A549 (cell line): ENCODE data around the gene GPD1. TPM values are rescaled to one million over a fixed set of nuclear protein-coding genes. Genes with fewer than 3 reads are reported as not detected.

Source experiments
- ATAC-seq, 2 experiments: fragments of 200-7000 bp in 1 of 2; fragments of >200 bp in 1 of 2; cut with Nextera tagmentation in 1 of 2; cut with Tn5 transposase in 1 of 2; 3 replicates each; pipeline versions ENCODE4 v1.8.0 to v1.9.1; 2018 to 2020; ENCODE audit warnings: mild to moderate bottlenecking in 1 of 2, moderate library complexity in 1 of 2
- CTCF ChIA-PET: fragments of 300-600 bp; sonication (Branson Sonifier 250); formaldehyde crosslinking; extraction: SDS; loops from one replicate; lab custom pipeline; 2021; ENCODE audit warnings: antibody characterized with exemption, inconsistent platforms; lab: Yijun Ruan, JAX
- POLR2A ChIA-PET: fragments of 350-600 bp; formaldehyde crosslinking; extraction: SDS; loops from one replicate; lab custom pipeline; 2021; ENCODE audit warnings: antibody characterized with exemption, inconsistent platforms; lab: Yijun Ruan, JAX
- DNase-seq, 2 experiments: peaks; one replicate each; pipeline versions ENCODE4 v3.0.0 to v3.0.0-alpha.2; 2011 to 2016; ENCODE audit warnings: low read depth in 1 of 2, low spot score in 1 of 2
- FAIRE-seq: peaks from 2 replicates; lab custom pipeline; 2011; peaks lifted over from hg19 to GRCh38; lab: Jason Lieb, UNC
- H3K27ac ChIP-seq, 2 experiments: fragments of >200 bp; sonication (Bioruptor Twin); formaldehyde crosslinking; 3 replicates each; pipeline ENCODE4 v1.5.1; 2016 to 2017
- H3K4me1 ChIP-seq: fragments of >200 bp; sonication (Bioruptor Twin); formaldehyde crosslinking; 3 replicates; pipeline ENCODE4 v1.6.1; 2016
- H3K4me2 ChIP-seq: fragments of >200 bp; sonication (Bioruptor Twin); formaldehyde crosslinking; 3 replicates; pipeline ENCODE4 v1.6.1; 2016
- H3K4me3 ChIP-seq: fragments of >200 bp; sonication (Bioruptor Twin); formaldehyde crosslinking; 3 replicates; pipeline ENCODE4 v1.5.1; 2016
- H3K9me3 ChIP-seq: fragments of >200 bp; sonication (Bioruptor Twin); formaldehyde crosslinking; 3 replicates; pipeline ENCODE4 v1.6.1; 2016
- EHMT2 ChIP-seq: fragments of 200-600 bp; sonication (generic); IDR thresholded peaks from 2 replicates; pipeline ENCODE4 v1.6.1; 2016; ENCODE audit warnings: antibody characterized with exemption, low read depth, mild to moderate bottlenecking, moderate library complexity
- EP300 ChIP-seq, 2 experiments: fragments of >200 bp; sonication (Bioruptor Twin); formaldehyde crosslinking; IDR thresholded peaks; 2 replicates in 1 of 2; 3 replicates in 1 of 2; pipeline ENCODE4 v1.6.1; 2016 to 2017
- ESRRA ChIP-seq: fragments of 150-350 bp; IDR thresholded peaks from 2 replicates; pipeline ENCODE4 v1.6.1; 2014; ENCODE audit warnings: mild to moderate bottlenecking, low read length, borderline replicate concordance
- FOSL2 ChIP-seq, 2 experiments: fragments of 450-650 bp in 1 of 2; fragments of >200 bp in 1 of 2; sonication (Bioruptor Twin) in 1 of 2; formaldehyde crosslinking; IDR thresholded peaks; 2 replicates each; pipeline versions ENCODE4 v1.5.0 to v1.6.1; 2016 to 2020; ENCODE audit warnings: mild to moderate bottlenecking in 1 of 2, moderate library complexity in 1 of 2
- HOXB13 ChIP-seq: fragments of 250-450 bp; sonication (Bioruptor Pico); IDR thresholded peaks from 2 replicates; pipeline ENCODE4 v1.5.0; 2020; ENCODE audit warnings: low read depth, mild to moderate bottlenecking, moderate library complexity
- JUN ChIP-seq, 2 experiments: fragments of >200 bp; sonication (Bioruptor Twin); formaldehyde crosslinking; IDR thresholded peaks; 2 replicates in 1 of 2; 3 replicates in 1 of 2; pipeline ENCODE4 v1.6.1; 2016 to 2017
- KDM1A ChIP-seq: fragments of 200-600 bp; sonication (generic); IDR thresholded peaks from 2 replicates; pipeline ENCODE4 v1.6.1; 2016; ENCODE audit warnings: low read depth, mild to moderate bottlenecking
- KDM5A ChIP-seq: fragments of 200-600 bp; sonication (generic); IDR thresholded peaks from 2 replicates; pipeline ENCODE4 v1.6.1; 2016; ENCODE audit warnings: antibody characterized with exemption, mild to moderate bottlenecking
- MAFK ChIP-seq: fragments of 450-650 bp; IDR thresholded peaks from 2 replicates; pipeline ENCODE4 v1.6.1; 2014; ENCODE audit not compliant: partially characterized antibody
- PHF8 ChIP-seq: fragments of 200-600 bp; sonication (generic); IDR thresholded peaks from 2 replicates; pipeline ENCODE4 v1.6.1; 2016; ENCODE audit warnings: low read depth, mild to moderate bottlenecking, antibody characterized with exemption, moderate library complexity, borderline replicate concordance
- POLR2AphosphoS2 ChIP-seq: conservative IDR thresholded peaks from 2 replicates; pipeline ENCODE4 v1.6.1; 2012; ENCODE audit warnings: low read length, improper control_type of control experiment, inconsistent platforms
- RAD21 ChIP-seq, 2 experiments: fragments of >200 bp in 1 of 2; sonication (Bioruptor Twin) in 1 of 2; formaldehyde crosslinking in 1 of 2; IDR thresholded peaks in 1 of 2; conservative IDR thresholded peaks in 1 of 2; 2 replicates in 1 of 2; 3 replicates in 1 of 2; pipeline ENCODE4 v1.6.1; 2012 to 2018; ENCODE audit warnings: inconsistent platforms in 1 of 2
- RARB ChIP-seq: fragments of 250-450 bp; sonication (Bioruptor Pico); IDR thresholded peaks from 2 replicates; pipeline ENCODE4 v1.8.0; 2021; ENCODE audit warnings: mild to moderate bottlenecking, moderate library complexity
- RNF2 ChIP-seq: fragments of 200-600 bp; sonication (generic); IDR thresholded peaks from 2 replicates; pipeline ENCODE4 v1.6.1; 2016; ENCODE audit warnings: low read depth, mild to moderate bottlenecking, antibody characterized with exemption, moderate library complexity, borderline replicate concordance
- ZNF302 ChIP-seq: fragments of 250-450 bp; sonication (Bioruptor Pico); IDR thresholded peaks from 2 replicates; pipeline ENCODE4 v1.9.0; 2021; ENCODE audit warnings: inconsistent platforms, mild to moderate bottlenecking, moderate library complexity
- WGBS: methylation state at CpG from one replicate; pipeline ENCODE4 v1.1.6; 2017; ENCODE audit errors: missing lambda C conversion rate; 5-methylcytosine and 5-hydroxymethylcytosine counted together
- polyA plus RNA-seq, 4 experiments: library from polyadenylated mRNA; depleted of rRNA in 3 of 4; stranded (reverse); fragments of >200 nt; fragmentation: RNase III in 1 of 4; extraction: RNeasy Plus Mini Kit Qiagen cat#74134 plus additional on column Dnase treatment in 1 of 4; gene quantifications; 2 replicates in 3 of 4; 3 replicates in 1 of 4; pipeline ENCODE4 v1.2.3, GENCODE V29; 2011 to 2017
- TF ChIP-seq, protein P1 (sequence below): fragments of >200 bp; sonication (Bioruptor Twin); formaldehyde crosslinking; IDR thresholded peaks from 2 replicates; pipeline ENCODE4 v1.6.1; 2016
- TF ChIP-seq, protein P2 (sequence below): fragments of >200 bp; sonication (Bioruptor Twin); formaldehyde crosslinking; IDR thresholded peaks from 3 replicates; pipeline ENCODE4 v1.6.1; 2016
- TF ChIP-seq, protein P3 (sequence below): fragments of >200 bp; sonication (Bioruptor Twin); formaldehyde crosslinking; IDR thresholded peaks from 3 replicates; pipeline ENCODE4 v1.5.1; 2016
- TF ChIP-seq, protein P4 (sequence below): IDR thresholded peaks from 2 replicates; pipeline ENCODE4 v1.6.1; 2012
- TF ChIP-seq, protein P5 (sequence below): fragments of 150-350 bp; IDR thresholded peaks from 2 replicates; pipeline ENCODE4 v1.6.1; 2014; ENCODE audit warnings: low read depth, mild to moderate bottlenecking, low read length

Gene GPD1
- polyA plus RNA-seq, 2 of the 4 experiments (the other 2 are of a cell fraction), result 0.10 to 0.44 TPM

DNA sequence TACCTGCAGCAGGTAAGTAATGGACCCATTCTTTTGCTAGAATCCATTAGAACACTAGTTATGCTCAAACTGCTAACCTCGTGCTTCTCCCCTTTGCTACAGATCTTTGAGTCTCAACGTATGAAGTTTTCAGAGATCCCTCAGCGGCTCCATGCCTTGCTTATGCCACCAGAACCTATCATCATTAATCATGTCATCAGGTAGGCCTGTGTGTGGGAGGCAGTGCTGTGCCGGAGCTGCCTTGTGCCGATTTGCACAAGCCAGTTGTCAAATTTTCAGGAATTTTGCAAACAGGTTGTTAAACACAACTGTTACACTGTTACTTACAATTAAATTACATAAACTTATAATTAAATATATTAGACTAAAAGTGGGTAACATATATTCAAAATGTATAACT, 13.4 kb upstream of the GPD1 start:
- ChIA-PET POLR2A (interaction anchor here (1.1 kb wide), 1 partner anchor 77 kb away, joined by 5 read pairs; the partner anchor contains the start of gene CERS5), CTCF (interaction anchor here (1.1 to 33.6 kb wide), 12 partner anchors 13 to 225 kb away, joined by 3 to 708 read pairs (median 6); partner anchors contain the start of genes AQP5, AQP6, COX14 and GPD1)
- Histone ChIP-seq H3K4me2 (no peak overlapping the region), H3K4me1 (peaks cover 5% of the 10 kb centered on the region; the same call in 1 of the 3 replicates), H3K4me3 (no peak overlapping the region), H3K9me3 (no peaks in the 10 kb centered on the region), H3K27ac (no peak overlapping the region)
- FAIRE-seq, result no peak
- DNase-seq, result no peak
- no peak for ATAC-seq
- no peak for TF ChIP-seq ESRRA
- no peak for TF ChIP-seq JUN (IDR thresholded peaks at IDR 0.05)
- TF ChIP-seq, protein P1, sequence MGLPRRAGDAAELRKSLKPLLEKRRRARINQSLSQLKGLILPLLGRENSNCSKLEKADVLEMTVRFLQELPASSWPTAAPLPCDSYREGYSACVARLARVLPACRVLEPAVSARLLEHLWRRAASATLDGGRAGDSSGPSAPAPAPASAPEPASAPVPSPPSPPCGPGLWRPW, result no peak
- TF ChIP-seq RNF2, result no peak
- TF ChIP-seq RARB (CRISPR knock-in tag), result no peak
- TF ChIP-seq, protein P2, sequence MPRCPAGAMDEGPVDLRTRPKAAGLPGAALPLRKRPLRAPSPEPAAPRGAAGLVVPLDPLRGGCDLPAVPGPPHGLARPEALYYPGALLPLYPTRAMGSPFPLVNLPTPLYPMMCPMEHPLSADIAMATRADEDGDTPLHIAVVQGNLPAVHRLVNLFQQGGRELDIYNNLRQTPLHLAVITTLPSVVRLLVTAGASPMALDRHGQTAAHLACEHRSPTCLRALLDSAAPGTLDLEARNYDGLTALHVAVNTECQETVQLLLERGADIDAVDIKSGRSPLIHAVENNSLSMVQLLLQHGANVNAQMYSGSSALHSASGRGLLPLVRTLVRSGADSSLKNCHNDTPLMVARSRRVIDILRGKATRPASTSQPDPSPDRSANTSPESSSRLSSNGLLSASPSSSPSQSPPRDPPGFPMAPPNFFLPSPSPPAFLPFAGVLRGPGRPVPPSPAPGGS, result no peak
- TF ChIP-seq HOXB13, result no peak
- 92% methylated on average over 5 of the region's 5 CpGs for WGBS

DNA sequence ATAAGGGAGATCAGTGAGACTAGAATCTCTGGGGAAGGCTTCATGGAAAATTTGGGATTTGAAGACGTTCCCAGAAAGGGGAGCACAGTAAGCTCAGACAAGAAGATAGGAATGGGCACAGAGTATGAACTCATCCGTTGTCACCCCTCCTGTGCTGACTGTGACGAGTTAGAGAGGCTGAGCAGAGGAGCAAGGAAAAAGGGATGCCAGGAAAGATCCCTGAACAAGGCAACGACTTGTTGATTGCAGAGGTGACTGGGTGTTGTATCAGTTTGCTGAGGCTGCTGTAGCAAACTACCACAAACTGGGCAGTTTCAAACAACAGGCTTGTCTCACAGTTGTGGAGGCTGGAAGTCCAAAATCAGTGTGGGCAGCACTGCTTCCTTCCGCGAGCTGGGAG, 5.9 kb upstream of the GPD1 start:
- Histone ChIP-seq H3K9me3 (no peaks in the 10 kb centered on the region), H3K4me3 (no peak overlapping the region), H3K4me2 (no peak overlapping the region), H3K4me1 (no peaks in the 10 kb centered on the region), H3K27ac (no peak overlapping the region)
- ATAC-seq, result no peak
- POLR2A ChIA-PET, result interaction anchor here (0.8 to 1.3 kb wide), 2 partner anchors 13 to 14 kb away, joined by 4 to 5 read pairs; no protein-coding TSS in a partner anchor
- TF ChIP-seq ZNF302 (CRISPR knock-in tag) (no peak), KDM1A (no peak), EHMT2 (no peak), RAD21 (conservative IDR thresholded peaks at IDR 0.05 in 1 of 2, IDR thresholded peaks at IDR 0.05 in 1 of 2) (no peak), FOSL2 (IDR thresholded peaks at IDR 0.05) (no peak), FOSL2 (CRISPR knock-in tag; IDR thresholded peaks at IDR 0.05) (no peak), EP300 (IDR thresholded peaks at IDR 0.05) (no peak), PHF8 (no peak), MAFK (no peak), KDM5A (no peak), RARB (CRISPR knock-in tag) (no peak), HOXB13 (no peak), POLR2AphosphoS2 (no peak)
- TF ChIP-seq, protein P3, sequence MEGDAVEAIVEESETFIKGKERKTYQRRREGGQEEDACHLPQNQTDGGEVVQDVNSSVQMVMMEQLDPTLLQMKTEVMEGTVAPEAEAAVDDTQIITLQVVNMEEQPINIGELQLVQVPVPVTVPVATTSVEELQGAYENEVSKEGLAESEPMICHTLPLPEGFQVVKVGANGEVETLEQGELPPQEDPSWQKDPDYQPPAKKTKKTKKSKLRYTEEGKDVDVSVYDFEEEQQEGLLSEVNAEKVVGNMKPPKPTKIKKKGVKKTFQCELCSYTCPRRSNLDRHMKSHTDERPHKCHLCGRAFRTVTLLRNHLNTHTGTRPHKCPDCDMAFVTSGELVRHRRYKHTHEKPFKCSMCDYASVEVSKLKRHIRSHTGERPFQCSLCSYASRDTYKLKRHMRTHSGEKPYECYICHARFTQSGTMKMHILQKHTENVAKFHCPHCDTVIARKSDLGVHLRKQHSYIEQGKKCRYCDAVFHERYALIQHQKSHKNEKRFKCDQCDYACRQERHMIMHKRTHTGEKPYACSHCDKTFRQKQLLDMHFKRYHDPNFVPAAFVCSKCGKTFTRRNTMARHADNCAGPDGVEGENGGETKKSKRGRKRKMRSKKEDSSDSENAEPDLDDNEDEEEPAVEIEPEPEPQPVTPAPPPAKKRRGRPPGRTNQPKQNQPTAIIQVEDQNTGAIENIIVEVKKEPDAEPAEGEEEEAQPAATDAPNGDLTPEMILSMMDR, result no peak
- TF ChIP-seq, protein P4, sequence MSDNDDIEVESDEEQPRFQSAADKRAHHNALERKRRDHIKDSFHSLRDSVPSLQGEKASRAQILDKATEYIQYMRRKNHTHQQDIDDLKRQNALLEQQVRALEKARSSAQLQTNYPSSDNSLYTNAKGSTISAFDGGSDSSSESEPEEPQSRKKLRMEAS, result no peak
- TF ChIP-seq, protein P5, sequence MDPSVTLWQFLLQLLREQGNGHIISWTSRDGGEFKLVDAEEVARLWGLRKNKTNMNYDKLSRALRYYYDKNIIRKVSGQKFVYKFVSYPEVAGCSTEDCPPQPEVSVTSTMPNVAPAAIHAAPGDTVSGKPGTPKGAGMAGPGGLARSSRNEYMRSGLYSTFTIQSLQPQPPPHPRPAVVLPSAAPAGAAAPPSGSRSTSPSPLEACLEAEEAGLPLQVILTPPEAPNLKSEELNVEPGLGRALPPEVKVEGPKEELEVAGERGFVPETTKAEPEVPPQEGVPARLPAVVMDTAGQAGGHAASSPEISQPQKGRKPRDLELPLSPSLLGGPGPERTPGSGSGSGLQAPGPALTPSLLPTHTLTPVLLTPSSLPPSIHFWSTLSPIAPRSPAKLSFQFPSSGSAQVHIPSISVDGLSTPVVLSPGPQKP, result no peak
- no peak for DNase-seq
- CTCF ChIA-PET, result interaction anchor here (0.6 to 17.7 kb wide), 5 partner anchors 13 to 1774 kb away, joined by 3 to 309 read pairs (median 5); partner anchors contain the start of genes COX14 and SMARCD1
- no peak for FAIRE-seq
- WGBS, result 89% methylated on average over 6 of the region's 6 CpGs
